Sigmoid colon (tissue), 4 donors: ENCODE results near the gene GAB2.

ENCODE experiments used
- POLR2A ChIP-seq, 2 donors: fragments of 450-650 bp; IDR thresholded peaks; one replicate each; pipeline ENCODE4 v1.6.1; 2016; ENCODE audit warnings: antibody characterized with exemption in 2 of 2, mild to moderate bottlenecking in 2 of 2, moderate library complexity in 2 of 2
- POLR2AphosphoS5 ChIP-seq, 4 donors: sonication (generic); formaldehyde crosslinking; IDR thresholded peaks; one replicate each; pipeline ENCODE4 v1.6.1; 2017; ENCODE audit warnings: antibody characterized with exemption in 4 of 4
- TF ChIP-seq, protein P1 (sequence below), 4 experiments: fragments of 450-650 bp in 3 of 4; fragments of 200-600 bp in 1 of 4; IDR thresholded peaks; one replicate each; pipeline ENCODE4 v1.5.1; 2016 to 2019; ENCODE audit warnings: antibody characterized with exemption in 4 of 4, mild to moderate bottlenecking in 3 of 4, moderate library complexity in 2 of 4

DNA sequence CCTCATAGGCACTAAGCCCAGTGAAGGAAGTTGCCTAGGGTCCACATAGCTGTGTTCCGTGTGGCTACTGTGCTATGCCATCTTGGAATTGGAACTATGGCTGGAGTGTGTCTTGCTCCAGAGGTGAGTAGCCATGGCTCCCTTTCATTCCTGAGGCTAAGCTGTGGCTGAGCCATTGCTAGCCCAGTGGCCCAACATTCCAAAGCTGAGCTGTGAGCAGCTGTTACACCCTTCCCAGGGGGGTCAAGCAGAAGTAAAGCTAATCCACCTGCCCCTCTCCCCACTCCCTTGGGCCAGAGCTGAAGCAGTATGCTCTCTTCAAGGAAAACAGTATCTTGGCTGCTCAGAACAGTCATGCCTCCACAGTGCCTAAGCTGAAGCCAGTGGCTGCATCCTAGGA lies 177.8 kb downstream of the GAB2 start:
- TF ChIP-seq POLR2A (IDR thresholded peaks at IDR 0.05) = no peak
- TF ChIP-seq POLR2AphosphoS5 (IDR thresholded peaks at IDR 0.05) = no peak
- TF ChIP-seq, protein P1, sequence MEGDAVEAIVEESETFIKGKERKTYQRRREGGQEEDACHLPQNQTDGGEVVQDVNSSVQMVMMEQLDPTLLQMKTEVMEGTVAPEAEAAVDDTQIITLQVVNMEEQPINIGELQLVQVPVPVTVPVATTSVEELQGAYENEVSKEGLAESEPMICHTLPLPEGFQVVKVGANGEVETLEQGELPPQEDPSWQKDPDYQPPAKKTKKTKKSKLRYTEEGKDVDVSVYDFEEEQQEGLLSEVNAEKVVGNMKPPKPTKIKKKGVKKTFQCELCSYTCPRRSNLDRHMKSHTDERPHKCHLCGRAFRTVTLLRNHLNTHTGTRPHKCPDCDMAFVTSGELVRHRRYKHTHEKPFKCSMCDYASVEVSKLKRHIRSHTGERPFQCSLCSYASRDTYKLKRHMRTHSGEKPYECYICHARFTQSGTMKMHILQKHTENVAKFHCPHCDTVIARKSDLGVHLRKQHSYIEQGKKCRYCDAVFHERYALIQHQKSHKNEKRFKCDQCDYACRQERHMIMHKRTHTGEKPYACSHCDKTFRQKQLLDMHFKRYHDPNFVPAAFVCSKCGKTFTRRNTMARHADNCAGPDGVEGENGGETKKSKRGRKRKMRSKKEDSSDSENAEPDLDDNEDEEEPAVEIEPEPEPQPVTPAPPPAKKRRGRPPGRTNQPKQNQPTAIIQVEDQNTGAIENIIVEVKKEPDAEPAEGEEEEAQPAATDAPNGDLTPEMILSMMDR (IDR thresholded peaks at IDR 0.05) = no peak
